ENCODE data around the gene PREPL. TPM values are rescaled to one million over a fixed set of nuclear protein-coding genes. Genes with fewer than 3 reads are reported as not detected.

The PREPL gene
- total and polyA plus RNA-seq, 9 of the 15 experiments (the other 6 are each of a cell fraction or from before 2014, with no cell fraction given): 11.6 to 58.9 (median 27.2) TPM

GRCh38 chr2:44361330-44362206 is at the start of gene PREPL, which contains the start of gene CAMKMT (continued):
- TF ChIP-seq TOE1 (IDR thresholded peaks at IDR 0.05; ENCODE audit: borderline replicate concordance) (peak; percentile 65), TOE1 (CRISPR knock-in tag; IDR thresholded peaks at IDR 0.05; ENCODE audit: borderline replicate concordance, low read depth) (no peak), C11orf30 (IDR thresholded peaks at IDR 0.05; ENCODE audit: low read depth) (no peak; the same call in 1 of the 2 replicates), NCOA6 (IDR thresholded peaks at IDR 0.05) (no peak), IRF2 (CRISPR knock-in tag; IDR thresholded peaks at IDR 0.05) (no peak), ZFX (CRISPR knock-in tag; IDR thresholded peaks at IDR 0.05) (peak; percentile 79), MITF (IDR thresholded peaks at IDR 0.05) (peak; percentile 77), SRSF1 (IDR thresholded peaks at IDR 0.05; ENCODE audit: low read depth, low read length) (no peak), HDAC1 (IDR thresholded peaks at IDR 0.05) (peak in 1 of 2 experiments; percentile 64; a peak in 2 of 4 replicates), ZNF280A (IDR thresholded peaks at IDR 0.05; ENCODE audit: low read depth, partially characterized antibody) (no peak), HMGN3 (IDR thresholded peaks at IDR 0.05; ENCODE audit: borderline replicate concordance, extremely low read depth, insufficient read length, low read depth, low read length) (no peak), YBX1 (IDR thresholded peaks at IDR 0.05) (no peak), ZNF398 (CRISPR knock-in tag; IDR thresholded peaks at IDR 0.05) (no peak), BRD9 (IDR thresholded peaks at IDR 0.05; ENCODE audit: low read depth, partially characterized antibody) (no peak), ZNF75A (CRISPR knock-in tag; IDR thresholded peaks at IDR 0.05) (no peak), ZNF311 (CRISPR knock-in tag; IDR thresholded peaks at IDR 0.05) (no peak), ZNF175 (CRISPR knock-in tag; IDR thresholded peaks at IDR 0.05; ENCODE audit: low read depth) (peak; percentile 88), ZNF740 (CRISPR knock-in tag; IDR thresholded peaks at IDR 0.05) (peak; percentile 83), ZNF740 (tag; IDR thresholded peaks at IDR 0.05) (no peak), NR2C2 (CRISPR knock-in tag; IDR thresholded peaks at IDR 0.05) (peak; percentile 55; the same call in 1 of the 2 replicates), NR2C2 (tag; IDR thresholded peaks at IDR 0.05) (peak; percentile 95), FOSL1 (tag; conservative IDR thresholded peaks at IDR 0.05) (peak; percentile 18; the same call in 1 of the 2 replicates), CREM (IDR thresholded peaks at IDR 0.05; ENCODE audit: low read depth) (peak; percentile 91)

All from K562 (cell line).